ENCODE results near the gene GTF3C5. TPM values are rescaled to one million over a fixed set of nuclear protein-coding genes. Genes with fewer than 3 reads are reported as not detected.

The GTF3C5 gene
- polyA plus RNA-seq, 1 of the 3 experiments (the other 2 are of a cell fraction): 57.3 TPM

DNA sequence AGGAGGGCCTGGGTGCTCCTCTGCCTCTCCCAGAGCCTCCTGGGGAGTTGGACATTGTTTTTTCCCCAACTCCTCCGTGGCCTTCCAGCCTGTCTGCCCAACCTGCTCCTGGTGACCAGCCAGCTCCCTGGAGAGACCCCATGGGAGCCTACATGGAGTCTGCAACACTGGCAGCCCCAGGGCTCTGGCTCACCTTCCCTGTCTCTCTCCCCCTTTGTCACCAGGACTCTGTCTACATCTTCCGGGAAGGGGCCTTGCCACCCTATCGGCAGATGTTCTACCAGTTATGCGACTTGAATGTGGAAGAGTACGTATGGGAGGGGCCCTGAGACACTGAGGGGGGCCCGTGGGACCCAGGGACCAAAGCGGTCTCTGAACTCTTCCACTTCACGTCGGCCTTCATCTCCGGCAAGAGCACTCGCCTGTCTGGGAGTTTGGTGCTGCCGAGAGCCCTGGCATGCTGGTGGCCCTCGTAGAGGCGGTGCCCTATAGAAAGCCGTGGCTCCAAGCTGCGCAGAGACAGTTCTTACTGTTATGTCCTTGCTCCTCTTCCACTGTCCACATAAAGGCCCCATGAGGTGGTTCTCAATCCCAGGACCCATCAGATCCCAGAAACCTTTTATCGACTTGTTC, 25.1 kb downstream of the GTF3C5 start (continued):
- no peak for TF ChIP-seq YY1 (IDR thresholded peaks at IDR 0.05; ENCODE audit: low read depth)
- no peak for TF ChIP-seq RFX5 (IDR thresholded peaks at IDR 0.05; ENCODE audit: low read length)
- no peak for TF ChIP-seq GABPA (IDR thresholded peaks at IDR 0.05; ENCODE audit: low read depth)
- TF ChIP-seq, protein P1, sequence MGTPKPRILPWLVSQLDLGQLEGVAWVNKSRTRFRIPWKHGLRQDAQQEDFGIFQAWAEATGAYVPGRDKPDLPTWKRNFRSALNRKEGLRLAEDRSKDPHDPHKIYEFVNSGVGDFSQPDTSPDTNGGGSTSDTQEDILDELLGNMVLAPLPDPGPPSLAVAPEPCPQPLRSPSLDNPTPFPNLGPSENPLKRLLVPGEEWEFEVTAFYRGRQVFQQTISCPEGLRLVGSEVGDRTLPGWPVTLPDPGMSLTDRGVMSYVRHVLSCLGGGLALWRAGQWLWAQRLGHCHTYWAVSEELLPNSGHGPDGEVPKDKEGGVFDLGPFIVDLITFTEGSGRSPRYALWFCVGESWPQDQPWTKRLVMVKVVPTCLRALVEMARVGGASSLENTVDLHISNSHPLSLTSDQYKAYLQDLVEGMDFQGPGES (IDR thresholded peaks at IDR 0.05; ENCODE audit: low read depth, low read length): no peak
- TF ChIP-seq, protein P2, sequence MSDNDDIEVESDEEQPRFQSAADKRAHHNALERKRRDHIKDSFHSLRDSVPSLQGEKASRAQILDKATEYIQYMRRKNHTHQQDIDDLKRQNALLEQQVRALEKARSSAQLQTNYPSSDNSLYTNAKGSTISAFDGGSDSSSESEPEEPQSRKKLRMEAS (IDR thresholded peaks at IDR 0.05; ENCODE audit: low read depth): no peak
- TF ChIP-seq MEF2A (IDR thresholded peaks at IDR 0.05; ENCODE audit: borderline replicate concordance, low read depth): no peak
- TF ChIP-seq EZH2phosphoT487 (IDR thresholded peaks at IDR 0.05; ENCODE audit: borderline replicate concordance, low read depth): no peak
- TF ChIP-seq TEAD4 (IDR thresholded peaks at IDR 0.05; ENCODE audit: borderline replicate concordance, insufficient read depth): no peak
- TF ChIP-seq, protein P3, sequence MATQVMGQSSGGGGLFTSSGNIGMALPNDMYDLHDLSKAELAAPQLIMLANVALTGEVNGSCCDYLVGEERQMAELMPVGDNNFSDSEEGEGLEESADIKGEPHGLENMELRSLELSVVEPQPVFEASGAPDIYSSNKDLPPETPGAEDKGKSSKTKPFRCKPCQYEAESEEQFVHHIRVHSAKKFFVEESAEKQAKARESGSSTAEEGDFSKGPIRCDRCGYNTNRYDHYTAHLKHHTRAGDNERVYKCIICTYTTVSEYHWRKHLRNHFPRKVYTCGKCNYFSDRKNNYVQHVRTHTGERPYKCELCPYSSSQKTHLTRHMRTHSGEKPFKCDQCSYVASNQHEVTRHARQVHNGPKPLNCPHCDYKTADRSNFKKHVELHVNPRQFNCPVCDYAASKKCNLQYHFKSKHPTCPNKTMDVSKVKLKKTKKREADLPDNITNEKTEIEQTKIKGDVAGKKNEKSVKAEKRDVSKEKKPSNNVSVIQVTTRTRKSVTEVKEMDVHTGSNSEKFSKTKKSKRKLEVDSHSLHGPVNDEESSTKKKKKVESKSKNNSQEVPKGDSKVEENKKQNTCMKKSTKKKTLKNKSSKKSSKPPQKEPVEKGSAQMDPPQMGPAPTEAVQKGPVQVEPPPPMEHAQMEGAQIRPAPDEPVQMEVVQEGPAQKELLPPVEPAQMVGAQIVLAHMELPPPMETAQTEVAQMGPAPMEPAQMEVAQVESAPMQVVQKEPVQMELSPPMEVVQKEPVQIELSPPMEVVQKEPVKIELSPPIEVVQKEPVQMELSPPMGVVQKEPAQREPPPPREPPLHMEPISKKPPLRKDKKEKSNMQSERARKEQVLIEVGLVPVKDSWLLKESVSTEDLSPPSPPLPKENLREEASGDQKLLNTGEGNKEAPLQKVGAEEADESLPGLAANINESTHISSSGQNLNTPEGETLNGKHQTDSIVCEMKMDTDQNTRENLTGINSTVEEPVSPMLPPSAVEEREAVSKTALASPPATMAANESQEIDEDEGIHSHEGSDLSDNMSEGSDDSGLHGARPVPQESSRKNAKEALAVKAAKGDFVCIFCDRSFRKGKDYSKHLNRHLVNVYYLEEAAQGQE (IDR thresholded peaks at IDR 0.05; ENCODE audit: low read depth, low read length): no peak

DNA sequence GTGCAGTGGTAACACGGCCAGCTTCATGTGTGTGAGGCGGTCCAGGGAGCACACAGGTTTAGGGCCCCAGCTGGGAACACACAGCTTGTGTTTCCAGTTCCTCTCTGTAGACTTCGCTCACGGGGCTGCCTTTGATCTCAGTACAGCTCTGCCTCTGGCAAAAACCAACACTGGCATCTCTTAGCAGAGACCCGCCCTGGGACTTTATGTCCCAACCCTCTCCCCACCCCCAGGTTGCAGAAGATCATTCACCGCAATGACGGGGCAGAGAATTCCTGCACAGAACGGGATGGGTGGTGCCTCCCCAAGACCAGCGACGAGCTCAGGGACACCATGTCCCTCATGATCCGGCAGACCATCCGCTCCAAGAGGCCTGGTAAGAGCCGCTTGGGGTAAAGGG, 25.7 kb downstream of the GTF3C5 start:
- Histone ChIP-seq H3K4me2 (no peak overlapping the region), H3K9me3 (no peaks in the 10 kb centered on the region), H3K79me2 (ENCODE audit: insufficient read depth) (no peaks in the 10 kb centered on the region), H3K4me3 (ENCODE audit: low read depth in 2 of 2, low read length in 1 of 2) (no peak overlapping the region), H3K27me3 (ENCODE audit: insufficient read depth) (no peaks in the 10 kb centered on the region), H4K20me1 (ENCODE audit: insufficient read depth) (no peaks in the 10 kb centered on the region), H3F3A (replicated peaks; ENCODE audit: insufficient read depth) (no peaks in the 10 kb centered on the region), H3K4me1 (ENCODE audit: control insufficient read depth in 1 of 2, insufficient read depth in 2 of 2, low read depth in 1 of 2, low read length in 1 of 2) (peaks cover 0 to 40% of the 10 kb centered on the region in 2 experiments; a peak in 1 of 4 replicates), H3K9ac (no peak overlapping the region), H3K9me2 (no peaks in the 10 kb centered on the region), H3K27ac (ENCODE audit: low read depth in 2 of 2, low read length in 1 of 2) (no peak overlapping the region), H2AFZ (ENCODE audit: low read depth) (no peak overlapping the region), H3K36me3 (replicated peaks in 1 of 2; ENCODE audit: control insufficient read depth in 1 of 2, insufficient read depth in 2 of 2, low read length in 1 of 2) (peaks cover 2 to 43% of the 10 kb centered on the region in 2 experiments)
- TF ChIP-seq, protein P4, sequence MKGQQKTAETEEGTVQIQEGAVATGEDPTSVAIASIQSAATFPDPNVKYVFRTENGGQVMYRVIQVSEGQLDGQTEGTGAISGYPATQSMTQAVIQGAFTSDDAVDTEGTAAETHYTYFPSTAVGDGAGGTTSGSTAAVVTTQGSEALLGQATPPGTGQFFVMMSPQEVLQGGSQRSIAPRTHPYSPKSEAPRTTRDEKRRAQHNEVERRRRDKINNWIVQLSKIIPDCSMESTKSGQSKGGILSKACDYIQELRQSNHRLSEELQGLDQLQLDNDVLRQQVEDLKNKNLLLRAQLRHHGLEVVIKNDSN (IDR thresholded peaks at IDR 0.05; ENCODE audit: borderline replicate concordance, low read depth): no peak
- TF ChIP-seq CHD2 (IDR thresholded peaks at IDR 0.05; ENCODE audit: low read length, partially characterized antibody) (no peak), SIN3A (IDR thresholded peaks at IDR 0.05; ENCODE audit: borderline replicate concordance, low read depth, low read length) (no peak), GATA2 (CRISPR knock-in tag; IDR thresholded peaks at IDR 0.05) (no peak), MEF2A (IDR thresholded peaks at IDR 0.05; ENCODE audit: borderline replicate concordance, low read depth) (no peak), TAF1 (IDR thresholded peaks at IDR 0.05; ENCODE audit: borderline replicate concordance, low read depth, low read length) (no peak)
- TF ChIP-seq, protein P5, sequence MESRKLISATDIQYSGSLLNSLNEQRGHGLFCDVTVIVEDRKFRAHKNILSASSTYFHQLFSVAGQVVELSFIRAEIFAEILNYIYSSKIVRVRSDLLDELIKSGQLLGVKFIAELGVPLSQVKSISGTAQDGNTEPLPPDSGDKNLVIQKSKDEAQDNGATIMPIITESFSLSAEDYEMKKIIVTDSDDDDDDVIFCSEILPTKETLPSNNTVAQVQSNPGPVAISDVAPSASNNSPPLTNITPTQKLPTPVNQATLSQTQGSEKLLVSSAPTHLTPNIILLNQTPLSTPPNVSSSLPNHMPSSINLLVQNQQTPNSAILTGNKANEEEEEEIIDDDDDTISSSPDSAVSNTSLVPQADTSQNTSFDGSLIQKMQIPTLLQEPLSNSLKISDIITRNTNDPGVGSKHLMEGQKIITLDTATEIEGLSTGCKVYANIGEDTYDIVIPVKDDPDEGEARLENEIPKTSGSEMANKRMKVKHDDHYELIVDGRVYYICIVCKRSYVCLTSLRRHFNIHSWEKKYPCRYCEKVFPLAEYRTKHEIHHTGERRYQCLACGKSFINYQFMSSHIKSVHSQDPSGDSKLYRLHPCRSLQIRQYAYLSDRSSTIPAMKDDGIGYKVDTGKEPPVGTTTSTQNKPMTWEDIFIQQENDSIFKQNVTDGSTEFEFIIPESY (IDR thresholded peaks at IDR 0.05; ENCODE audit: borderline replicate concordance, low read depth): no peak
- TF ChIP-seq, protein P2 (IDR thresholded peaks at IDR 0.05; ENCODE audit: low read depth): no peak
- no peak for DNase-seq
- ChIA-PET POLR2A (interaction anchor here (1.1 kb wide), 1 partner anchor 16 kb away, joined by 3 read pairs; no protein-coding TSS in a partner anchor), CTCF (interaction anchor here (0.5 to 1.7 kb wide), 2 partner anchors 91 to 964 kb away, joined by 3 to 5 read pairs; no protein-coding TSS in a partner anchor)
- 99% methylated on average over 11 of the region's 13 CpGs for WGBS (ENCODE audit: low lambda C conversion rate)

All from SK-N-SH (cell line).